DMS79 treated with DMSO at 0.1 percent for 48 hours (cell line): ENCODE results near the gene BICD2.

Experiments
- DNase-seq: peaks from one replicate; lab custom pipeline; 2025; lab: John Stamatoyannopoulos, UW

The BICD2 gene

DNA sequence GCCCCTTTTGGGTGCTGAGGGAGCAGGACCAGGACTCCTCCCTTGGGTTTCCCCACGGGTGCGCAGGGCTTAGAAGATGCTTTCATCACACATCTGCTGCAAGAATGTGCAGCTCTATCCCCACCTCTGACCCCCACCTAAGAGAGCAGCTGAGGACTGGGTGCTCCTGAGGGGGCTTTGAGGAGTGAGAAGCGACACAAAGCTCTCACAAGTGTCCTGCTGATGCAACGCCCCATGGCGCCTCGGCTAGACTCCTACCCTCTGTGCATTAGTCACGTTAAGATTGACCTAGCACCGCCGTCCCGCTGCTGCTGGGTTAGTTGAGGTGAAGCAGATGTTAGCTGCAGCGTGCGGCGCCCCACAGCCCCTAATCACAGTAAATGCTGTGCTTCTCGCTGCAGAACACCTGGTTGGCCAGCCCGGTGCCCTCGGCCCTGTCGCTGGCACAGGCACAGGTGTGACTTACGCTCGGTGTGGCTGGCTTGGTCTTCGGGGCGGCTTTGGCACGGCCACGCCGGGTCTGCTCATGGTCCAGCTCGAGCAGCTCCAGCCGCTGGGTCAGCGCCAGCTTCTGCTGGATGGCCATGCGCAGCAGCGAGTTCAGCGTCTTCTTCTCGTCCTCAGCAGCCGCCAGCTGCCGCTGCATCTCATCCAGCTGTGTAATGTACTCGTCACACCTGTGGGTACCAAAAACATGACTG is 49.7 kb downstream of the BICD2 start:
- no peak for DNase-seq

DNA sequence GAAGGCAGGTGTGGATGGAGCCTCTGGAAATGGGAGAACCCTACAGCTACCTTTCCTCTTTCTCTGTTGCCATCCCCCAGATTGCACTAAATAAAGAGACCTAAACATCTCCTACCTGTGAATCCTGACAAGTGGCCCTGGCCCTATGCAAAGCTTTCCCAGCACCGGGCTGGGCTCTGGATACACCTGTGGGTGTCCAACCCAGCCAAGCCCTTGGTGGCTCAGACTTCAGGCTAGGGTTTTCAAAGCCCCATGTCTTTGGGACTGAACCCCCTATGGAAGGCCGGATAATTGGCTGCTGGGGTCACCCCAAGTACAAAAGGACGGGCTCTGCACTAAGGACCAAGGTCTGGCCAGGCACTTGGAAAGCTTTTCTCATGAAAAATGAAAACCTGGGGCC is 50.6 kb downstream of the BICD2 start:
- no peak for DNase-seq

DNA sequence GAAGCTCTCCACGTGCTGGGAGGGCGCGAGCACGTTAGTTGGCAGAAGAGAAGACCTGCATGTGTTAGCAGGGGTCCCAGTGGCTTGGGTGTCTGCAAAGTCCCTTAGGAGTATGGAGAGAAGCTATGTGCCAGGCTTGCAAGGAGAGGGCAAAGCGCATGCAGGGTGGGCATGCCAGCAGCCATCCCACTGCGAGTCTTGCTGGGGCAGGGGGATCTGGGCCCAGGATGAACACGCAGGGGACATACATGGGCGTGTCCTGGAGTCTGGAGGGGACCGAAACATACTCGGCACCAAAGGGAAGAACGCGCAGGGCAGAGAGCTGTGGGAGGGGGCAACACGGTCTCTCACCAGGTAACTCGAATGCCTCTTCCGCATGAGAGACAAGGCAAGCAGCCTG is 51.1 kb downstream of the BICD2 start:
- DNase-seq = no peak

- DNase-seq = no peak
Measured at GRCh38 chr9:92712767-92713166, 51.9 kb downstream of the BICD2 start.

- no peak for DNase-seq
Measured at GRCh38 chr9:92711844-92712243, 52.8 kb downstream of the BICD2 start.

GRCh38 chr9:92711146-92711545 is 53.5 kb downstream of the BICD2 start:
- no peak for DNase-seq

DNA sequence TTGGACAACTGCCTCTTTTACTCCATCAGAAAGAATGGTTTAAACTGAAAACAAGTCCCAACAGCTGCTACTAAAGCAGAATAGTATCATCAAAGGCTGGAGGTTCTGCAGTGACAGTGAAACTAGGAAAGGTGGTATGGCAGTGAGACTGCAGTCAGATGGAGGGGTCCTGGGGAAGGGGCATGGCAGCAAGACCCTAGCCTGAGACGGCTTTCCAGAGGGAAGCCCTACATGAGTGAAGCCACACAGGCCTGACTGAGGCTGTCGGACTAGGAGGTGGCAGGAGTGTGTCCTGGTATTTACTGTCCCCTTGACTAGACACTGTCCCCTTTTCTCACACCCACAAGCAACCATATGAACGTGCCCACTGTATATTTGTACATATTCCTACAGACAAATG is 54.3 kb downstream of the BICD2 start:
- DNase-seq = no peak

GRCh38 chr9:92709954-92710353 is 54.7 kb downstream of the BICD2 start:
- no peak for DNase-seq

GRCh38 chr9:92709240-92709639 is 55.4 kb downstream of the BICD2 start:
- no peak for DNase-seq

DNA sequence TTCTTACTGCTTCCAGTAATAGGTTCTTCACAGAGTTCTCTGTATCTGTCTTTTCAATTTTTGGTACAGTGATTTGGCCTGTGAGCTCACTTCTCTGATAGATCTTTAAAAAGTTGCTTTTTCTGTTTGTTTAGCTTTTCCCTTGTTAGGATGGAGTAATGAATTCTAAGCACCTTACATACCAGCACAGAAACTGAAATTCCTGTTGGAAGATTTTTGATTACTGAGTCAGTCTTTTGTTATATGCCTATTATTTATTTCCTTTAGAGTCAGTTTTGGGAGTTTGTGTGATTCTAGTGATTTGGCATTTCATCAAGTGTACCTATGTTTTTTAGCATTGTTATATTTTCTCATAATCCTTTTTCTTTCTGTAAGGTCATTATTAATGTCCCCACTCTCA is 57.1 kb downstream of the BICD2 start:
- DNase-seq = no peak

DNA sequence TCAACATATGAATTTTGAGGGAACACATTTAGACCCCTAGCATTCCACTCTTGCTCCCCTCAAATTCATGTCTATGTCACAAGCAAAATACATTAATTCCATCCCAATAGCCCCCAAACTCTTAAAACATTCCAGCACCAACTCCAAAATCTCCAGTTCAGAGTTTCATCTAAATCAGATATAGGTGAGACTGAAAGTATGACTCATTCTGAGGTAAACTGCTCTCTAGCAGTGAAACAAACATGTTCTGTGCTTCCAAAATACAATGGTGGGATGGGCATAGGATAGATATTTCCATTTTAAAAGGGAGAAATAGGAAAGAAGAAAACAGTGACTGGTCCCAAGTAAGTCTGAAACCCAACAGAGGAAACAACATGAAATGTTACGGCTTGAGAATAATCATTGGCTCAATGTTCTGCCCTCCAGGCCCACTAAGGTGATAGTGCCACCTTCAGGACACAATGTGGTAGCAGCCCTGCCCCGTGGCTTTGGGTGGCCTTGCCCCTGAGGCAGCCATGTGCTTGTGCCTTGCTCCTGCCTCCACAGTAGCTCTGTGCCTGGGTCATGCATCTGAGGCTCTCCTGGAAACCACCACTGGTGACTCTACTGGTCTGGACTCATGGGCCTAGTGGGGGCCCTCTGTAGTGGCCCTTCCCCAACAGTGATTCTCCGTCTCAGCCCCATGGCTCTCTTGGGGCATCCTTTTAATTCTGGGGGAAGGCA is 58.3 kb downstream of the BICD2 start:
- DNase-seq = no peak

- no peak for DNase-seq
Measured at GRCh38 chr9:92704528-92704927, 60.1 kb downstream of the BICD2 start.

DNA sequence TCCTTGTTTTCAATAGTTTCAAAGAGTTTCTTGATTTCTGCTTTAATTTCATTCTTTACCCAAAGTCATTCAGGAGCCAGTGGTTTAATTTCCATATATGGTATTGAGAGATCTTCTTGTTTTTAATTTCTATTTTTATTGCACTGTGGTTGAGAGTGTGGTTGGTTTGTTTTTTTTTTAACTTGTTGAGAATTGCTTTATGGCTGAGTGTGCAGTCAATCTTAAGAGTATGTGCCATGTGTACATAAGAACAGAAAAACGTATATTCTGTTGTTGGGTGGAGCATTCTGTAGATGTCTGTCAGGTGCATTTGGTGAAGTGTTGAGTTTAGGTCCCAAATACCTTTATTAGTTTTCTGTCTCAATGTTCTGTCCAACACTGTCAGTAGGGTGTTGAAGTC is 68.0 kb downstream of the BICD2 start:
- DNase-seq = no peak

DNA sequence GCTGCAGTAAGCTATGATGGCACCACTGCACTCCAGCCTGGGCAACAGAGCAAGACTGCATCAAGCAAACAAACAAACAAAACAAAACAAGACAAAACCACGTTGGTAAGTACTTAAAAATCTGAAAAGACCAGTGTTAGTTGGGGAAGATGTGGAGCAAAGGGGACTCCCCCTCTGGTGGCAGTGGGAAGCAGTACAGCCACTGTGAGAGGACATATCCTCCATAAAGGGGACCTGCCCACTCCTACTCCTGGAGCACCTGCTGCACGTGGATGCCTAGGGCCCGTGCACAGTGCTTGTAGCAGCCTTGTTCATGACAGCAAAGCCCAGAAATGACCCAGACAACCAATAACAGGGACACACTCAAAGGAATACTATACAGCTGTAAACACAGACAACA is 77.7 kb downstream of the BICD2 start:
- DNase-seq = no peak

DNA sequence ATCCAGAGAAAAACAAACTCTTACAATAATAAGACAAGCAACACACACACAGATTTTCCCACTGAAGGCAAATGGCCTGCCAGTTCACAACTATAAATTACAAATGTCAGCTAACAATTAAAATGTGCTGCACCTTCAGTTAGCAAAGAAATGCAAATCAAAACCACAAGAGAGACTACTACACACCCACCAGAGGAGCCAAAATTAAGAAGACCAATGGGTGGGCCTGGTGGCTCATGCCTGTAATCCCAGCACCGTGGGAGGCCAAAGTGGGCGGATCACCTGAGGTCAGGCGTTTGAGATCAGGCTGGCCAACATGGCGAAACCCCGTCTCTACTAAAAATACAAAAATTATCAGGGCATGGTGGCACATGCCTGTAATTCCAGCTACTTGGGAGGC is 79.6 kb downstream of the BICD2 start:
- no peak for DNase-seq

DNA sequence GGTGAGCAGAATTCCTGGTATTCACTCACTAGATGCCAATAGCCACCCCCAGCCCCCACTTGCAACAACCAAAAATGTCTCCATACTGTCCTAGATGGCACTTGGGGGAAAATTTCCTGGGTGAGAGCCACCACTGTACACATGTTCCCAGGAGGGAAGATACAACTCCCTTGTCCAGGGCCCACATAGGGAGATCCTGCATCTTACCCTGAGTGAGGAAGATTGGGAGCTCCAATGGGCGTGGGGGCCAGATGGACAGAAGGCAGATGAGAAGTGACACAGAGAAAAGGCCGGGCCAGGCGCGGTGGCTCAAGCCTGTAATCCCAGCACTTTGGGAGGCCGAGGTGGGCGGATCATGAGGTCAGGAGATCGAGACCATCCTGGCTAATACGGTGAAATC is 82.4 kb downstream of the BICD2 start:
- DNase-seq = no peak

DNA sequence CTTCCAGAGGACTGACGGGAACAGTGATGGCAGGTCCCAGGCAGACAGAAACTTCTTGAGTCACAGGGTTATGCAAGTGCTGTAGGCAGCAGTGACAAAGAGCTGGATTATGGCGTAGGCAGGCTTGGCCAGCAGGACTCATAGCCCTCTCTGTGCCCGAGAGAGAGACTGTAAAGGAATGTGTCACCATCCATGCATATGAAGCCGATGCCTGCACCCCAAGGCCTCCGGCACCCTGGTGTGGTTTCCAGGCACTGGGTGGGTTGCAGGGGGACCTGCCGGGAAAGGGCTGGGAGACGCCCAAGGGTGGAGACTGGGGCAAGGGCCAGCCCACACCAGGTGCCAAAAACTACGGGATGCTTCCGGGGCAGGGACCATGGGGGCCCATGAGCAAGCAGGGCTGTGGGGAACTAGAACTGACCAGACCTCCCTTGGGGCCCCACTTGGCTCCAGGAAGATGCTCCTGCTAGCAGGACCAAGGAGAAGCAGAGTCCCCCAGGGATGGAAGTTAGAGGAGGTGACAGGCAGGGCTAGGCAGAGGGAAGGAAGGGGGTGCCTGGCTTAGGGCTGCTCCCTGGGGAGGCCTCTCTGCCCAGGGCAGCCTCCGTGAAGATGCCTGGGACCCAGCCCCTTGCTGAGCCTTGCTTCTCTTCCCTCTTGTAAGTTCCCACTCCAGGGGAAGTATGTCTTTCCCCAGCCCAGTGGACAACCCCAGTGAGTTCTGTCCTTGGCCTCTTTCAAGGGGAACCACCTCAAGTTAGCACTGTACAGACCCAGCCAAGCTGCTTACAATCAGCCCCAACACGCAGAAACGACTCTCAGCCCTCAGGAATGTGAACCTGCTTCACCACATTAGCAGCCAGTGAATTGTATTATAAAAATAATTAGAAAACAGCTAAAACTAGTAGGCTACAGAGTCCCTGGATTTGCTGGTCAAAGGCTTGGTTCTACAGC is 84.2 kb downstream of the BICD2 start:
- no peak for DNase-seq

DNA sequence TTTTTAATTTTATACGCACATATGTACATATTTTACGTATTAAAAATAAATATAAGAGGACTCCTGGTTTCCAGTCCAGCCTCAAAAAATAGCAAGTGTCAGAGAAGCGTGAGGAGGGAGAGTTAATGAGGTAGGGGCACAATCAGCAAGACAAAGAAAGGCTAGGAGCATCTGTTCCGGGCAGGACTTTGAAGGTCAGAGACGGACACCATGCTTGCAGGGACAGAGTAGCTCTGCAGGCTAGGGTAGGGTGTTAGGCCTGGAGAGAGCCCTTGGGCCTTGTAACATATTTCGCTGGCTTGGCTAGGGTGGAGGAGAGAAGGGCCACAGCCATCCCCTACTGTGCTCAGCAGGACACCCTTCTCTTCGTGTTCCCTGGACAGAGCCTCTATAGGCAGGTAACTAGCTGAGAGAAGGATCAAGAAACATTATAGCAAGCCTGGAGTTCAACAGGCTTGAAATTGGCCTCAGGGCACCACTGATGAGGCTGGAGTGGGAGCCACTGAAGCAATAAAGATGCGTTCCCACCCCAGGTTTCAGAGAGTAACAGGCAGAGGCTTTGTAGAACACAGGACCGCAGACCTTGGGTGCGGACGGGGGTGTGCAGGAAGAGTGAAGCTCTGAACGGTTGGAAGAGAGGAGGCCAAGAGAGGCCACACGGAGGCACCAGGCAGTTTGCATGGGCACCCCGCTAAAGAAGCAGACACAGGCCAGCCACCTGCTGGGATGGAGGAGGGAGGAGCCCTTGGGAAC is 85.0 kb downstream of the BICD2 start:
- DNase-seq = no peak

DNA sequence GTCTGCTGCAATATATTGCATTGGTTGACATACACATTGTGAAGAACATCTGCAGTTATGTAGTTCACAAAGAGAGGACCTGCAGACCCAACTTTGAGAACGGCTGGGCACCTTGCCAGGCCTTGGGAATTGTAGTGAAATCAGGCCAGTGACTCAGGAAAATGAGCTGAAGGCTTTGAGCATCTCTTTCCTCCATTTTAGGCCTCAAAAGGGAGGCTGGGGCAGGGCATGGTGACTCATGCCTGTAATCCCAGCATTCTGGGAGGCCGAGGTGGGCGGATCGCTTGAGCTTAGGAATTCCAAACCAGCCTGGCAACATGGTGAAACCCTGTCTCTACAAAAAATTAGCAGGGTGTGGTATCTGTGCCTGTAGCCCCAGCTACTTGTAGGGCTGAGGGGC is 93.3 kb downstream of the BICD2 start:
- no peak for DNase-seq

DNA sequence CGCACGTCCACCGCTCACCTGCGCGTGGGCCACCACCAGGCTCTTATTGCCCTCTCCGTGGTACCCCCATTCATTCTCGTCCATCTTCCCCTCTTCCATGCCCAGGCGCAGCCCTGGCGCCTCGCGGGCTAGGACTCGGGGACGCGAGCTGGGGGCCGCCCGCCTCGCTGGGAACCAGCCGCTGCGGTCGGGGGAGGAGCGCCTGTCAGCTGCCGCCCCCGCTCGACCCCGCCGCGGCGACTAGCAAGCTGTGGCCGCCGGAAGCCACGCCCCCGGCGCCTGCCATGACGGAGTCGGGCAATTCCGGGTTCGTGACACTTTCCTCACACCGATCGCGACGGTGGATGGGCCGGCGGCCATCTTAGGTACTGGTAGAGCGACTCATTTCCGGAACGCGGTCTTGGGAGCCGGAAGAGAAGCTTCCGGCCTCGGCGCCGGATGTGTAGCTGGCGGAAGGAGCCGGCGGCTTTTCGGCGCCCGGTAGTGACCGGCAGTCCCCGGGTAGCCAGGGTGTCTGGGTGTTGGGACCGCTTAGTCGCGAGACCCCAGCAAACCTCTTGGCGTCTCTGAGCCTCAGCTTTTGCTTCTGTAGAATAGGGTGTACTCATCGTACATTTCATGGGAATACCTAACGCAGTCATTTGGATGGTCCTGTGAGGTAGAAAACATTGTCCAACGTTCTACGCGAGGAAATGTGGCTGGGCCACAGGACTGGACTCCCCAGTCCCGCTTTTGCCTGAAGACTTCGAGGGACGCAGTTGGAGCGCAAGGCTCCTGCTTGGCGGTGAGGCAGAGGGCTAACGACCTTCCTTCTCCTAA is 94.5 kb downstream of the BICD2 start, which contains the start of gene IPPK:
IPPK (minus strand) TSS at position 242 of the 819 bp plus-strand sequence; CDS start at position 99, 143 bp downstream.
- DNase-seq = peak; percentile 88

- no peak for DNase-seq
Measured at GRCh38 chr9:92669527-92669889, 95.1 kb downstream of the BICD2 start.
